BLaER1 treated with 17β-estradiol and CSF1 and Interleukin-3, amounts not matched to agents 10 nM and 100 nM (cell line): ENCODE results near the gene PLXNC1.

Experiments
- H3K27ac ChIP-seq, 11 experiments: shearing (Covaris generic); formaldehyde crosslinking; 2 replicates each; pipeline ENCODE4 v1.8.1; 2022
- H3K27me3 ChIP-seq, 11 experiments: shearing (Covaris generic); formaldehyde crosslinking; 2 replicates each; pipeline ENCODE4 v1.8.1; 2022
- H3K36me3 ChIP-seq, 11 experiments: shearing (Covaris generic); formaldehyde crosslinking; 2 replicates each; pipeline ENCODE4 v1.8.1; 2022
- H3K4me1 ChIP-seq, 10 experiments: shearing (Covaris generic); formaldehyde crosslinking; 2 replicates each; pipeline ENCODE4 v1.8.1; 2022
- H3K4me2 ChIP-seq, 11 experiments: shearing (Covaris generic); formaldehyde crosslinking; 2 replicates each; pipeline ENCODE4 v1.8.1; 2022
- H3K4me3 ChIP-seq, 10 experiments: shearing (Covaris generic); formaldehyde crosslinking; 2 replicates each; pipeline ENCODE4 v1.8.1; 2022
- H3K9ac ChIP-seq, 11 experiments: shearing (Covaris generic); formaldehyde crosslinking; 2 replicates each; pipeline ENCODE4 v1.8.1; 2022
- H3K9me3 ChIP-seq, 11 experiments: shearing (Covaris generic); formaldehyde crosslinking; replicated peaks in 1 of 11; 2 replicates each; pipeline ENCODE4 v1.8.1; 2022
- H4K20me1 ChIP-seq, 11 experiments: shearing (Covaris generic); formaldehyde crosslinking; 2 replicates each; pipeline ENCODE4 v1.8.1; 2022
- Cebpa-rat ChIP-seq, 11 experiments: shearing (Covaris generic); IDR thresholded peaks; 2 replicates each; pipeline ENCODE4 v1.8.1; 2022

PLXNC1 gene

DNA sequence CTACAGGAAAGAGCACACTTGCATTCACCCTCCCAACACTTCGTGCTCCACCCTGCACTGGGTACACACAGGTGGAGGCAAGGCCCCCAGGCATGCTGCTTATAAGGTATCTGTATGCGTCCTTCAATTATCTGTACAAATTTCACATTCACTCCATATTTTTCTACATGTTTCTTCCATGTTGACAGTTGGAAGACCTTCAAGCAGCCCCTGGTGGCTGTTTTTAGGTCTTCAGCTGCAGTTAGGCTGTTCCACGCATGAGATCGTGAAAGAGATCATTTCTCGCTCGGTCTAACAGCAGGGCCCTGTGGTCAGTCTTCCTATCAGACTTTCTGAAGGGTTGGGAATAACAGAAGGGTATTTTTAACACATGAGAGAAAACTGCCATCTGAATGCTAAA is 47.1 kb downstream of the PLXNC1 start:
- Histone ChIP-seq H4K20me1 (no peaks in the 10 kb centered on the region), H3K27me3 (no peaks in the 10 kb centered on the region), H3K9me3 (peaks cover 5 to 29% (median 19%) of the 10 kb centered on the region in 11 experiments; a peak in 16 of 22 replicates), H3K9ac (no peak overlapping the region), H3K4me2 (no peak overlapping the region), H3K36me3 (peaks cover 0 to 47% (median 0%) of the 10 kb centered on the region in 11 experiments; a peak in 7 of 22 replicates), H3K4me3 (no peak overlapping the region), H3K27ac (no peak overlapping the region), H3K4me1 (peaks cover 0 to 12% (median 5%) of the 10 kb centered on the region in 10 experiments; a peak in 9 of 20 replicates)
- TF ChIP-seq Cebpa-rat (IDR thresholded peaks at IDR 0.05) = no peak

DNA sequence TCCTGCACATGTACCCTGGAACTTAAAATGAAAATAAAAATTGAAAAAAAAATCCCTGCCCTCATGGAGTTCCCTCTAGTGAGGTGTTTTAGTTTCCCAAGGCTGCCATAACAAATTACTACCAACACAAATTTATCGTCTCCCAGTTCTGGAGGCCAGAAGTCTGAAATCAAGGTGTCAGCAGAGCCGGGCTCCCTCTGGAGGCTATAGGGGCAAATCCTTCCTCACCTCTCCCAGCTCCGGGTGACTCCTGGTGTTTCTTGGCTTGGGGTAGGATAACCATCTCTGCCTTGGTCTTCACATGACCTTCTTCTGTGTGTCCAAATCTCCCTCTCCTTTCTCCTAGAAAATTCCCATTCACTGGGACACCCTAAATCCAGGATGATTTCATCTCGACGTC is 50.1 kb downstream of the PLXNC1 start:
- Histone ChIP-seq H4K20me1 (no peaks in the 10 kb centered on the region), H3K36me3 (peaks cover 0 to 29% (median 0%) of the 10 kb centered on the region in 11 experiments; a peak in 6 of 22 replicates), H3K9me3 (peaks cover 5 to 19% (median 8%) of the 10 kb centered on the region in 11 experiments; a peak in 13 of 22 replicates), H3K9ac (no peak overlapping the region), H3K27ac (no peak overlapping the region), H3K4me1 (peaks cover 0 to 9% (median 1%) of the 10 kb centered on the region in 10 experiments; a peak in 8 of 20 replicates), H3K27me3 (no peaks in the 10 kb centered on the region), H3K4me3 (no peak overlapping the region), H3K4me2 (no peak overlapping the region)
- no peak for TF ChIP-seq Cebpa-rat (IDR thresholded peaks at IDR 0.05)

DNA sequence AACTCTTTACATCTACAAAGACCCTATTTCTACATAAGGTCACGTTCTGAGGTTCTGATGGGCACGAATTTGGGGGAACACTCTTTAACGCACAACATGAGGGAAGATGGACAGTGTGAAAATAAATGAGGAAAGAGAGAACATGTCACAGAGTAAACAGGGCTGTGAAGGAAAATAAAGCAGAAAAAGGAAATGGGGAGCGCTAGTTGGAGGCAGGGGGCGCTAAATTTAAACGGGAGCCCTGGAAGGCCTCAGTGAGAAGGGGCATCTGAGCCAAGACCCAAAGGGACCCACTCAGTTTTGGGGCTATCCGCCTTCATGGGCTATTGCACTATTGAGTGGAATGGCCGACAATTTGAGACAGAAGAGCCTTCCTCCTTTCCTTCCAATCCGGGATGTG is 50.5 kb downstream of the PLXNC1 start:
- Histone ChIP-seq H3K27ac (no peak overlapping the region), H3K27me3 (no peaks in the 10 kb centered on the region), H3K4me1 (peaks cover 0 to 6% (median 0%) of the 10 kb centered on the region in 10 experiments; a peak in 3 of 20 replicates), H3K4me2 (no peak overlapping the region), H3K9me3 (peaks cover 1 to 15% (median 5%) of the 10 kb centered on the region in 11 experiments; a peak in 12 of 22 replicates), H3K36me3 (peaks cover 0 to 25% (median 0%) of the 10 kb centered on the region in 11 experiments; a peak in 4 of 22 replicates), H3K9ac (no peak overlapping the region), H4K20me1 (no peaks in the 10 kb centered on the region), H3K4me3 (no peak overlapping the region)
- no peak for TF ChIP-seq Cebpa-rat (IDR thresholded peaks at IDR 0.05)

DNA sequence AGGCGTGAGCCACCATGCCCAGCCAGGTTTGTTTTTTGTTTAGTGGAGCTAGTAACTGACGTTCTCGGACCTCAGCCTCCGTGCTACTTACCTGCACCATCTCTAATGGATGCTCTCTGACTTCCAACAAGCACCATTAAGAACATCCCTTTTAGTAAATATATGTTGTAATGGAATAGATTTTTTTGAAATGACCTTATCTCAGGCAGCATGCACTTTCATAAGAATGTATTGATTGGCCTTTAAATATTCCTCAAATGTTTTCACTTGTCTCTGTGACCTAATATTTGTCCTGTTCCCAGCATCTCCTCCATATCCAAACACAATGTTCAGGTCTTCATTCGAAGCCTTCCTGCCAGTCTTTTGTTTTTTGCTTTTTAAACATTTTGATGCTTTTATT is 51.7 kb downstream of the PLXNC1 start:
- Histone ChIP-seq H3K4me3 (no peak overlapping the region), H3K27me3 (no peaks in the 10 kb centered on the region), H3K36me3 (peaks cover 0 to 20% (median 0%) of the 10 kb centered on the region in 11 experiments; a peak in 2 of 22 replicates), H4K20me1 (no peaks in the 10 kb centered on the region), H3K9ac (no peak overlapping the region), H3K4me2 (no peak overlapping the region), H3K4me1 (peaks cover 6 to 15% (median 11%) of the 10 kb centered on the region in 10 experiments; a peak in 17 of 20 replicates), H3K9me3 (peaks cover 0 to 5% (median 0%) of the 10 kb centered on the region in 11 experiments; a peak in 2 of 22 replicates), H3K27ac (no peak overlapping the region)
- no peak for TF ChIP-seq Cebpa-rat (IDR thresholded peaks at IDR 0.05)

DNA sequence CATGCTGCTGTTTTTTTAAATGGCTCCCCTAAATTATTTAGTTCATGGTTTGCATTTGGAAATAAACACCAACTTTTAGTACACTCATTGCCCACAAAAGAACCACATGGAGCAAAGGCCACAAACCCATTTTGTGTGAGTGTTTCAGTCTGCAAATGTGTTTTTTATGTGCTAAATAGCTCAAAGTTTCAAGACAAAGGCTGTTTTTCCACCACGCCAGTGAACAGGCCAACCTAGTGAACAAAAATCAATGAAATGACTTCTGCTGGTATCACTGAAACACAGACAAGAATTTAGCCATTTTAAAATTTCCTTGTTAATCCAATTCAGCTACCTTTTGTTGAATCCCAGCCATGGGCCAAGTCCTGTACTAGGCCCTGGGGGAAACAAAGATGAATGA is 52.3 kb downstream of the PLXNC1 start:
- H3K4me3 ChIP-seq = no peak overlapping the region
- no peak overlapping the region for H3K27ac ChIP-seq
- no peaks in the 10 kb centered on the region for H4K20me1 ChIP-seq
- no peak for TF ChIP-seq Cebpa-rat (IDR thresholded peaks at IDR 0.05)
- H3K4me1 ChIP-seq = peaks cover 8 to 21% (median 16%) of the 10 kb centered on the region in 10 experiments; a peak in 17 of 20 replicates
- H3K9ac ChIP-seq = no peak overlapping the region
- no peak overlapping the region for H3K4me2 ChIP-seq
- H3K9me3 ChIP-seq = 0 out of 22 replicates have a peak, but pooled peaks cover 0 to 3% (median 0%) of the 10 kb centered on the region in 11 experiments
- no peaks in the 10 kb centered on the region for H3K27me3 ChIP-seq
- peaks cover 0 to 16% (median 0%) of the 10 kb centered on the region in 11 experiments; a peak in 2 of 22 replicates for H3K36me3 ChIP-seq

DNA sequence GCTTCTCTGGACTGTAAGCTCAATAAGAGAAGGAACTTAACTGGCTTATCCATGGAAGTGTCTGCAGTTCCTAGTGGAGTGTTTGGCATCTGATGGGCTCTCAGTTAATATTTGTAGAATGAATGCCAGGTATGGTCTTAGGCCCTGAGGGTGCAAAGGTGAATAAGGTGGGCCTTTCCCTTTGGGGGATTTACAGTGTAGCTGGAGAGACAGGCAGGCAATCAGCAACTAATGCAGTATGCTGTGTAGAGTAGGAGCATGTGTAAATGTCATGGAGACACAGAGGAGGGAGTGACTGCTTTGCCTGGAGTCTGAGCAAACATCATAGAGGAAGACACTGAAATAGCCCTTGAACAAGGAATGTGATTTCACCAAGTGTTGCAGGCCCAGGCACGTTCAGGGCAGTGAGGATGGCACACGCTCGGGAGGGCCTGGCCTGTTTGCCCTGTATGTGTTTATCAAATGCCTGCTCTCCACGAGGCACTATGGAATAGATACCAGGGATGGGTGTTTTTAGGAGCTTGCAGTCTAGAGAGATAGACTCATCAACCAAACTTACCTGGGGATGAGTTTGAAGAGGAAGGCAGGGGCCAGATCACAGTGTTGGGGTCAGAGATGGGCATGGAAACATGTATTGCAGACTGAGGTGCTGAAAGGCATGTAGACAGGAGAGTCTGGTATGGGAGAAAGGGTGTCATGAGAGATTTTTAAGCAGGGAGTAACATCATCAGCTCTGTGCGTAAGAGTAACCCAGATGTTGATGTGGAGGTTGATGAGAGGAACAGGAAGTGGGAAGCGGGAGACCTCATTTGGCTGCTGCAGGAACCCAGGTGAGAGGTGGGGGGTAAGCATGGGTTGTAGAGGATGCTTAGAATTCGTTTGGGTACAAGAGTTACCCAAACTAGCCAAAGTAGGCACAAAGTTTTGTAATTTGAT is 54.1 kb downstream of the PLXNC1 start:
- no peaks in the 10 kb centered on the region for H3K27me3 ChIP-seq
- H4K20me1 ChIP-seq = no peaks in the 10 kb centered on the region
- no peaks in the 10 kb centered on the region for H3K9me3 ChIP-seq
- peaks cover 0 to 16% (median 0%) of the 10 kb centered on the region in 11 experiments; a peak in 1 of 22 replicates for H3K36me3 ChIP-seq
- H3K4me2 ChIP-seq = peak overlapping the region in 5 of 11 experiments; percentile 12 to 26 (median 17); a peak in 2 of 22 replicates
- no peak overlapping the region for H3K27ac ChIP-seq
- H3K4me1 ChIP-seq = peaks cover 8 to 35% (median 20%) of the 10 kb centered on the region in 10 experiments; a peak in 17 of 20 replicates
- no peak overlapping the region for H3K9ac ChIP-seq
- H3K4me3 ChIP-seq = no peak overlapping the region
- no peak for TF ChIP-seq Cebpa-rat (IDR thresholded peaks at IDR 0.05)

DNA sequence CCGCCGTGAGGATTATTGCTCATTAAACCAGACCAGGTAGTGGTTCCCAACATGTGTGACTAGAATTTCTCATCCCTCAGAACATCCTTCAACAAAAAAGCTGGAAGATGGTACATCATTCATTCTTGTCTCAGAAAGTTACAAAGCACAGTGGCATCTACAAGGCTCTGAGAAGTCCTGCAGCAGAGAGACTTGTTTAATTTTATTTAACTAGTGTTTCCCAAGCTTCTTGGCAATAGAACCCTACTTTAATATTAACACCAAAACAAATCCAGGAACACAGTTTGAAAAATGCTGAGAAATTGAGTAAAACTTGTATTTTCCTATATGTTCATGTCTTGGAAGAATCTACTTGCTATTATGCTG is 54.8 kb downstream of the PLXNC1 start:
- no peaks in the 10 kb centered on the region for H4K20me1 ChIP-seq
- H3K9me3 ChIP-seq = no peaks in the 10 kb centered on the region
- H3K4me2 ChIP-seq = peak overlapping the region in 3 of 11 experiments; percentile 15 to 22 (median 17); a peak in 1 of 22 replicates
- TF ChIP-seq Cebpa-rat (IDR thresholded peaks at IDR 0.05) = no peak
- no peak overlapping the region for H3K27ac ChIP-seq
- peaks cover 14 to 41% (median 26%) of the 10 kb centered on the region in 10 experiments for H3K4me1 ChIP-seq
- no peaks in the 10 kb centered on the region for H3K27me3 ChIP-seq
- peaks cover 0 to 14% (median 0%) of the 10 kb centered on the region in 11 experiments; a peak in 1 of 22 replicates for H3K36me3 ChIP-seq
- H3K9ac ChIP-seq = no peak overlapping the region
- no peak overlapping the region for H3K4me3 ChIP-seq

DNA sequence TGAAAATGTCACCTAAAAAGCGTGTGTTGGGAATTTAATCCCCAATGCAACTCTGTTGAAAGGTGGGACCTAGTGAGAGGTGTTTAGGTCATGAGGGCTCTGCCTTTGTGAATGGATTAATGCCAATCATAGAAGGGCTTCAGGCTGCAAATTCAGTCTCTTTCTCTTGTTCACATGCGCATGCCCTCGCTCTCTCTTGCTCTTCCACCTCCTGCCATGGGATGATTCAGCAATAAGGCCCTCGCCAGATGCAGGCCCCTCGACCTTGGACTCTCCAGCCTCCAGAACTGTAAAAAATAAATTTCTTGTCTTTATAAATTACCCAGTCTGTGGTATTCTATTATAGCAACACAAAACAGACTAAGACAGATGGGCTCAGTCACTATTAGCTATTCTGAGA is 55.4 kb downstream of the PLXNC1 start:
- no peak overlapping the region for H3K9ac ChIP-seq
- H3K27ac ChIP-seq = no peak overlapping the region; a peak in 1 of 22 replicates
- no peaks in the 10 kb centered on the region for H4K20me1 ChIP-seq
- no peak for TF ChIP-seq Cebpa-rat (IDR thresholded peaks at IDR 0.05)
- H3K36me3 ChIP-seq = peaks cover 0 to 8% (median 0%) of the 10 kb centered on the region in 11 experiments; a peak in 1 of 22 replicates
- H3K27me3 ChIP-seq = no peaks in the 10 kb centered on the region
- peaks cover 20 to 47% (median 33%) of the 10 kb centered on the region in 10 experiments for H3K4me1 ChIP-seq
- peak overlapping the region in 2 of 11 experiments; percentile 1 to 67; a peak in 1 of 22 replicates for H3K4me2 ChIP-seq
- no peak overlapping the region for H3K4me3 ChIP-seq
- no peaks in the 10 kb centered on the region for H3K9me3 ChIP-seq
